DND-41 (cell line): Measurements from ENCODE around the gene HSPA1B.
A peak's percentile ranks its signal among the peaks of the same experiment; 100 is the strongest.

Experiments
- ATAC-seq: fragments of 200-7000 bp; cut with Tn5 transposase; 3 replicates; pipeline ENCODE4 v1.9.1; 2021; ENCODE audit warnings: low read depth; ENCODE audit not compliant: insufficient read depth
- DNase-seq: peaks from one replicate; pipeline ENCODE4 v3.0.0-alpha.2; 2020
- H2AFZ ChIP-seq: 2 replicates; pipeline ENCODE4 v1.6.0; 2012; ENCODE audit warnings: low read depth, low read length
- H3K27ac ChIP-seq: 2 replicates; pipeline ENCODE4 v1.5.1; 2012; ENCODE audit warnings: low read length, inconsistent platforms
- H3K27me3 ChIP-seq: fragments of 200-600 bp; sonication (generic); 2 replicates; pipeline ENCODE4 v1.6.0; 2012; ENCODE audit warnings: low read length, mild to moderate bottlenecking, inconsistent platforms; ENCODE audit not compliant: insufficient read depth, poor library complexity
- H3K36me3 ChIP-seq: 2 replicates; pipeline ENCODE4 v1.5.1; 2012; ENCODE audit warnings: low read length, inconsistent platforms; ENCODE audit not compliant: insufficient read depth
- H3K4me1 ChIP-seq: 2 replicates; pipeline ENCODE4 v1.5.1; 2012; ENCODE audit warnings: mild to moderate bottlenecking, low read length; ENCODE audit not compliant: insufficient read depth
- H3K4me2 ChIP-seq: 2 replicates; pipeline ENCODE4 v1.6.0; 2012; ENCODE audit warnings: mild to moderate bottlenecking, moderate library complexity, low read length, inconsistent platforms; ENCODE audit not compliant: insufficient read depth
- H3K4me3 ChIP-seq, 2 experiments: fragments of 200-600 bp in 1 of 2; shearing (Covaris generic) in 1 of 2; 2 replicates each; pipeline ENCODE4 v1.5.1; 2012 to 2016; ENCODE audit warnings: inconsistent platforms in 2 of 2, low read length in 2 of 2, mild to moderate bottlenecking in 2 of 2, low read depth in 1 of 2, moderate library complexity in 1 of 2
- H3K79me2 ChIP-seq: 2 replicates; pipeline ENCODE4 v1.6.0; 2012; ENCODE audit warnings: low read length, inconsistent platforms; ENCODE audit not compliant: insufficient read depth
- H3K9ac ChIP-seq: 2 replicates; pipeline ENCODE4 v1.6.0; 2012; ENCODE audit warnings: low read depth, mild to moderate bottlenecking, inconsistent platforms, low read length, moderate library complexity
- H3K9me3 ChIP-seq: 2 replicates; pipeline ENCODE4 v1.5.1; 2012; ENCODE audit warnings: low read length, moderate library complexity, mild to moderate bottlenecking, inconsistent platforms; ENCODE audit not compliant: insufficient read depth, severe bottlenecking
- H4K20me1 ChIP-seq: 2 replicates; pipeline ENCODE4 v1.6.0; 2012; ENCODE audit warnings: low read length; ENCODE audit not compliant: insufficient read depth
- CTCF ChIP-seq: IDR thresholded peaks from 2 replicates; pipeline ENCODE4 v1.5.1; 2012; ENCODE audit warnings: borderline replicate concordance, low read length, moderate library complexity, mild to moderate bottlenecking; ENCODE audit not compliant: poor library complexity, severe bottlenecking; ENCODE audit errors: extremely low read depth
- EZH2 ChIP-seq: IDR thresholded peaks from 3 replicates; pipeline ENCODE4 v1.6.1; 2012; ENCODE audit warnings: borderline replicate concordance, low read depth, mild to moderate bottlenecking, moderate library complexity, low read length, inconsistent platforms; ENCODE audit not compliant: severe bottlenecking

The HSPA1B gene

GRCh38 chr6:31877125-31877650, 49.6 kb downstream of the HSPA1B start:
- Histone ChIP-seq H3K79me2 (no peaks in the 10 kb centered on the region), H2AFZ (no peak overlapping the region), H3K36me3 (peaks cover 25% of the 10 kb centered on the region), H3K9me3 (no peaks in the 10 kb centered on the region), H3K4me1 (no peaks in the 10 kb centered on the region), H3K9ac (no peak overlapping the region), H3K27ac (no peak overlapping the region), H3K4me3 (no peak overlapping the region), H4K20me1 (no peaks in the 10 kb centered on the region; the same call in 1 of the 2 replicates), H3K27me3 (no peaks in the 10 kb centered on the region), H3K4me2 (no peak overlapping the region)
- ATAC-seq: no peak
- TF ChIP-seq CTCF (no peak), EZH2 (no peak)
- no peak for DNase-seq

- Histone ChIP-seq H3K4me1 (no peaks in the 10 kb centered on the region), H3K4me2 (no peak overlapping the region), H2AFZ (no peak overlapping the region), H3K27ac (no peak overlapping the region), H3K9ac (no peak overlapping the region), H4K20me1 (peaks cover under 1% of the 10 kb centered on the region; the same call in 1 of the 2 replicates), H3K27me3 (no peaks in the 10 kb centered on the region), H3K36me3 (peaks cover 30% of the 10 kb centered on the region), H3K9me3 (no peaks in the 10 kb centered on the region), H3K79me2 (no peaks in the 10 kb centered on the region), H3K4me3 (no peak overlapping the region)
- ATAC-seq (no peak), DNase-seq (no peak)
- TF ChIP-seq EZH2: no peak
- TF ChIP-seq CTCF: no peak
Observed at GRCh38 chr6:31877651-31878161, 50.2 kb downstream of the HSPA1B start.

GRCh38 chr6:31878222-31878621, 50.7 kb downstream of the HSPA1B start:
- H2AFZ ChIP-seq: no peak overlapping the region
- H3K27me3 ChIP-seq: no peaks in the 10 kb centered on the region
- peak; percentile 10; the same call in 2 of the 3 replicates for ATAC-seq
- peaks cover 35% of the 10 kb centered on the region for H3K36me3 ChIP-seq
- peaks cover 6% of the 10 kb centered on the region; the same call in 1 of the 2 replicates for H4K20me1 ChIP-seq
- H3K4me2 ChIP-seq: no peak overlapping the region
- no peak for DNase-seq
- no peaks in the 10 kb centered on the region for H3K4me1 ChIP-seq
- no peak for TF ChIP-seq EZH2
- no peak for TF ChIP-seq CTCF
- no peaks in the 10 kb centered on the region for H3K9me3 ChIP-seq
- H3K27ac ChIP-seq: no peak overlapping the region
- H3K9ac ChIP-seq: no peak overlapping the region
- H3K4me3 ChIP-seq: no peak overlapping the region
- no peaks in the 10 kb centered on the region for H3K79me2 ChIP-seq

- H3K36me3 ChIP-seq: peaks cover 40% of the 10 kb centered on the region
- TF ChIP-seq EZH2 (no peak), CTCF (no peak)
- H4K20me1 ChIP-seq: peaks cover 11% of the 10 kb centered on the region; the same call in 1 of the 2 replicates
- H3K27me3 ChIP-seq: no peaks in the 10 kb centered on the region
- H3K27ac ChIP-seq: no peak within 1 kb of the TSS
- no peaks in the 10 kb centered on the region for H3K9me3 ChIP-seq
- DNase-seq (no peak), ATAC-seq (no peak)
- no peak within 1 kb of the TSS for H2AFZ ChIP-seq
- no peak within 1 kb of the TSS for H3K9ac ChIP-seq
- H3K4me3 ChIP-seq: no peak within 1 kb of the TSS
- no peak within 1 kb of the TSS for H3K4me2 ChIP-seq
- H3K4me1 ChIP-seq: no peaks in the 10 kb centered on the region
- H3K79me2 ChIP-seq: no peaks in the 10 kb centered on the region
Observed at GRCh38 chr6:31878726-31879125, 51.2 kb downstream of the HSPA1B start, which contains the start of gene SLC44A4. TSS of gene SLC44A4 (minus strand) at chr6:31878997. CDS start at chr6:31878980, 17 bp downstream.
